WTC11 (cell line): ENCODE measurements around the gene C17orf50.

ENCODE experiments used
- CREM ChIP-seq: sonication (generic); formaldehyde crosslinking; IDR thresholded peaks from 2 replicates; pipeline ENCODE4 v1.8.1; 2022; ENCODE audit warnings: mild to moderate bottlenecking, missing genetic modification reagents, moderate library complexity
- ESRRA ChIP-seq: sonication (generic); formaldehyde crosslinking; IDR thresholded peaks from 2 replicates; pipeline ENCODE4 v1.8.1; 2022; ENCODE audit warnings: mild to moderate bottlenecking, missing genetic modification reagents, borderline replicate concordance
- ETV6 ChIP-seq: sonication (generic); formaldehyde crosslinking; IDR thresholded peaks from 2 replicates; pipeline ENCODE4 v1.8.1; 2022; ENCODE audit warnings: mild to moderate bottlenecking, missing genetic modification reagents
- NFATC4 ChIP-seq: fragments of 250-450 bp; sonication (Bioruptor Pico); IDR thresholded peaks from 2 replicates; pipeline ENCODE4 v1.9.0; 2021; ENCODE audit warnings: mild to moderate bottlenecking
- NFYB ChIP-seq: sonication (generic); formaldehyde crosslinking; conservative IDR thresholded peaks from 2 replicates; pipeline ENCODE4 v1.8.0; 2022; ENCODE audit warnings: low read depth, missing genetic modification reagents
- SOX15 ChIP-seq: fragments of 250-450 bp; sonication (Bioruptor Pico); IDR thresholded peaks from 2 replicates; pipeline ENCODE4 v1.9.0; 2021; ENCODE audit warnings: mild to moderate bottlenecking
- TEAD1 ChIP-seq: sonication (generic); formaldehyde crosslinking; IDR thresholded peaks from 2 replicates; pipeline ENCODE4 v1.8.0; 2022; ENCODE audit warnings: mild to moderate bottlenecking, missing genetic modification reagents
- TP53 ChIP-seq: sonication (generic); formaldehyde crosslinking; IDR thresholded peaks from 2 replicates; pipeline ENCODE4 v1.8.1; 2023; ENCODE audit warnings: mild to moderate bottlenecking, missing genetic modification reagents
- ZNF138 ChIP-seq: sonication (generic); formaldehyde crosslinking; conservative IDR thresholded peaks from 2 replicates; pipeline ENCODE4 v1.8.1; 2022; ENCODE audit warnings: mild to moderate bottlenecking, moderate library complexity, missing genetic modification reagents
- TF ChIP-seq, protein P1 (sequence below): fragments of 200-600 bp; IDR thresholded peaks from 2 replicates; pipeline ENCODE4 v1.8.0; 2022; ENCODE audit warnings: antibody characterized with exemption
- TF ChIP-seq, protein P2 (sequence below): sonication (generic); formaldehyde crosslinking; IDR thresholded peaks from 2 replicates; pipeline ENCODE4 v1.8.1; 2023; ENCODE audit warnings: mild to moderate bottlenecking, missing genetic modification reagents, borderline replicate concordance
- TF ChIP-seq, protein P3 (sequence below): sonication (generic); formaldehyde crosslinking; conservative IDR thresholded peaks from 2 replicates; pipeline ENCODE4 v1.8.1; 2023; ENCODE audit warnings: mild to moderate bottlenecking, low read depth, missing genetic modification reagents, moderate library complexity

DNA sequence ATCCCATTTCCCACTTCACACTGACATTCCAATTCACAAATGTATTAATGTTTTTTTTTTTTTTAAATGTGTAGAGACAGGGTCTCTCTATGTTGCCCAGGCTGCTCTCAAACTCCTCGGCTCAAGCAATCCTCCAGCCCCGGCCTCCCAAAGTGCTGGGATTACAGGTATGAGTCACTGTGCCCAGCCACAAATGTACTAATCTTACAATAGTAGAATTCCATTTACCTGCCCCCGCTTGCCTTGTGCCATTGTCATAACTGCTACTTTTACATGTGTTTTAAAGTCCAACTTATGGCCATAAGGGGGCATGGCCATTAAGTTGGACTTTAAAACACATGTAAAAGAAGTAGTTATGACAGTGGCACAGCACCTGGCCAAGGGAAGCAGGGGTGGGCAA is 30.2 kb downstream of the C17orf50 start:
- TF ChIP-seq, protein P1, sequence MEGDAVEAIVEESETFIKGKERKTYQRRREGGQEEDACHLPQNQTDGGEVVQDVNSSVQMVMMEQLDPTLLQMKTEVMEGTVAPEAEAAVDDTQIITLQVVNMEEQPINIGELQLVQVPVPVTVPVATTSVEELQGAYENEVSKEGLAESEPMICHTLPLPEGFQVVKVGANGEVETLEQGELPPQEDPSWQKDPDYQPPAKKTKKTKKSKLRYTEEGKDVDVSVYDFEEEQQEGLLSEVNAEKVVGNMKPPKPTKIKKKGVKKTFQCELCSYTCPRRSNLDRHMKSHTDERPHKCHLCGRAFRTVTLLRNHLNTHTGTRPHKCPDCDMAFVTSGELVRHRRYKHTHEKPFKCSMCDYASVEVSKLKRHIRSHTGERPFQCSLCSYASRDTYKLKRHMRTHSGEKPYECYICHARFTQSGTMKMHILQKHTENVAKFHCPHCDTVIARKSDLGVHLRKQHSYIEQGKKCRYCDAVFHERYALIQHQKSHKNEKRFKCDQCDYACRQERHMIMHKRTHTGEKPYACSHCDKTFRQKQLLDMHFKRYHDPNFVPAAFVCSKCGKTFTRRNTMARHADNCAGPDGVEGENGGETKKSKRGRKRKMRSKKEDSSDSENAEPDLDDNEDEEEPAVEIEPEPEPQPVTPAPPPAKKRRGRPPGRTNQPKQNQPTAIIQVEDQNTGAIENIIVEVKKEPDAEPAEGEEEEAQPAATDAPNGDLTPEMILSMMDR: no peak
- TF ChIP-seq NFYB (CRISPR knock-in tag) (no peak), SOX15 (no peak), CREM (no peak), ESRRA (CRISPR knock-in tag) (no peak), ZNF138 (no peak), TP53 (CRISPR knock-in tag) (no peak), TEAD1 (CRISPR knock-in tag) (no peak), ETV6 (CRISPR knock-in tag) (no peak), NFATC4 (no peak)
- TF ChIP-seq, protein P2, sequence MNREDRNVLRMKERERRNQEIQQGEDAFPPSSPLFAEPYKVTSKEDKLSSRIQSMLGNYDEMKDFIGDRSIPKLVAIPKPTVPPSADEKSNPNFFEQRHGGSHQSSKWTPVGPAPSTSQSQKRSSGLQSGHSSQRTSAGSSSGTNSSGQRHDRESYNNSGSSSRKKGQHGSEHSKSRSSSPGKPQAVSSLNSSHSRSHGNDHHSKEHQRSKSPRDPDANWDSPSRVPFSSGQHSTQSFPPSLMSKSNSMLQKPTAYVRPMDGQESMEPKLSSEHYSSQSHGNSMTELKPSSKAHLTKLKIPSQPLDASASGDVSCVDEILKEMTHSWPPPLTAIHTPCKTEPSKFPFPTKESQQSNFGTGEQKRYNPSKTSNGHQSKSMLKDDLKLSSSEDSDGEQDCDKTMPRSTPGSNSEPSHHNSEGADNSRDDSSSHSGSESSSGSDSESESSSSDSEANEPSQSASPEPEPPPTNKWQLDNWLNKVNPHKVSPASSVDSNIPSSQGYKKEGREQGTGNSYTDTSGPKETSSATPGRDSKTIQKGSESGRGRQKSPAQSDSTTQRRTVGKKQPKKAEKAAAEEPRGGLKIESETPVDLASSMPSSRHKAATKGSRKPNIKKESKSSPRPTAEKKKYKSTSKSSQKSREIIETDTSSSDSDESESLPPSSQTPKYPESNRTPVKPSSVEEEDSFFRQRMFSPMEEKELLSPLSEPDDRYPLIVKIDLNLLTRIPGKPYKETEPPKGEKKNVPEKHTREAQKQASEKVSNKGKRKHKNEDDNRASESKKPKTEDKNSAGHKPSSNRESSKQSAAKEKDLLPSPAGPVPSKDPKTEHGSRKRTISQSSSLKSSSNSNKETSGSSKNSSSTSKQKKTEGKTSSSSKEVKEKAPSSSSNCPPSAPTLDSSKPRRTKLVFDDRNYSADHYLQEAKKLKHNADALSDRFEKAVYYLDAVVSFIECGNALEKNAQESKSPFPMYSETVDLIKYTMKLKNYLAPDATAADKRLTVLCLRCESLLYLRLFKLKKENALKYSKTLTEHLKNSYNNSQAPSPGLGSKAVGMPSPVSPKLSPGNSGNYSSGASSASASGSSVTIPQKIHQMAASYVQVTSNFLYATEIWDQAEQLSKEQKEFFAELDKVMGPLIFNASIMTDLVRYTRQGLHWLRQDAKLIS (CRISPR knock-in tag): no peak
- TF ChIP-seq, protein P3, sequence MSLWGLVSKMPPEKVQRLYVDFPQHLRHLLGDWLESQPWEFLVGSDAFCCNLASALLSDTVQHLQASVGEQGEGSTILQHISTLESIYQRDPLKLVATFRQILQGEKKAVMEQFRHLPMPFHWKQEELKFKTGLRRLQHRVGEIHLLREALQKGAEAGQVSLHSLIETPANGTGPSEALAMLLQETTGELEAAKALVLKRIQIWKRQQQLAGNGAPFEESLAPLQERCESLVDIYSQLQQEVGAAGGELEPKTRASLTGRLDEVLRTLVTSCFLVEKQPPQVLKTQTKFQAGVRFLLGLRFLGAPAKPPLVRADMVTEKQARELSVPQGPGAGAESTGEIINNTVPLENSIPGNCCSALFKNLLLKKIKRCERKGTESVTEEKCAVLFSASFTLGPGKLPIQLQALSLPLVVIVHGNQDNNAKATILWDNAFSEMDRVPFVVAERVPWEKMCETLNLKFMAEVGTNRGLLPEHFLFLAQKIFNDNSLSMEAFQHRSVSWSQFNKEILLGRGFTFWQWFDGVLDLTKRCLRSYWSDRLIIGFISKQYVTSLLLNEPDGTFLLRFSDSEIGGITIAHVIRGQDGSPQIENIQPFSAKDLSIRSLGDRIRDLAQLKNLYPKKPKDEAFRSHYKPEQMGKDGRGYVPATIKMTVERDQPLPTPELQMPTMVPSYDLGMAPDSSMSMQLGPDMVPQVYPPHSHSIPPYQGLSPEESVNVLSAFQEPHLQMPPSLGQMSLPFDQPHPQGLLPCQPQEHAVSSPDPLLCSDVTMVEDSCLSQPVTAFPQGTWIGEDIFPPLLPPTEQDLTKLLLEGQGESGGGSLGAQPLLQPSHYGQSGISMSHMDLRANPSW (CRISPR knock-in tag): no peak
